GM18858 (cell line): ENCODE data around the gene MAGEB17.
"Not testable (repeated sequence)": the region's sequence is repeated elsewhere in the genome, so short reads cannot be mapped to it uniquely, and the experiment has no call there.

Source experiments
- ATAC-seq: cut with Tn5 transposase; IDR thresholded peaks from one replicate; pipeline ENCODE4 v1.9.1; 2021; ENCODE audit not compliant: unreplicated experiment

The MAGEB17 gene

GRCh38 chrX:16156692-16157331 is 10.5 kb upstream of the MAGEB17 start:
- no peak for ATAC-seq

GRCh38 chrX:16160729-16161128 is 6.6 kb upstream of the MAGEB17 start:
- ATAC-seq = no peak

GRCh38 chrX:16161173-16161572 is 6.1 kb upstream of the MAGEB17 start:
- not testable (repeated sequence) for ATAC-seq

GRCh38 chrX:16162391-16162790 is 4.9 kb upstream of the MAGEB17 start:
- no peak for ATAC-seq

- ATAC-seq = no peak
Measured at GRCh38 chrX:16164748-16165147, 2.5 kb upstream of the MAGEB17 start.

GRCh38 chrX:16171039-16171438 is 3.8 kb downstream of the MAGEB17 start:
- no peak for ATAC-seq

GRCh38 chrX:16171944-16172343 is 4.7 kb downstream of the MAGEB17 start:
- no peak for ATAC-seq

GRCh38 chrX:16172391-16172790 is 5.1 kb downstream of the MAGEB17 start:
- no peak for ATAC-seq

- ATAC-seq = no peak
Measured at GRCh38 chrX:16175329-16176061, 8.2 kb downstream of the MAGEB17 start.

GRCh38 chrX:16177260-16177659 is 10.0 kb downstream of the MAGEB17 start:
- ATAC-seq = no peak

- ATAC-seq = not testable (repeated sequence)
Measured at GRCh38 chrX:16183843-16184242, 16.6 kb downstream of the MAGEB17 start.

GRCh38 chrX:16185725-16186136 is 18.4 kb downstream of the MAGEB17 start:
- ATAC-seq = peak; percentile 97

- ATAC-seq = no peak
Measured at GRCh38 chrX:16186380-16187007, 19.2 kb downstream of the MAGEB17 start.

GRCh38 chrX:16187024-16187760 is 19.9 kb downstream of the MAGEB17 start:
- no peak for ATAC-seq

- ATAC-seq = no peak
Measured at GRCh38 chrX:16188687-16189086, 21.4 kb downstream of the MAGEB17 start.

- no peak for ATAC-seq
Measured at GRCh38 chrX:16191605-16192004, 24.3 kb downstream of the MAGEB17 start.

- ATAC-seq = no peak
Measured at GRCh38 chrX:16196829-16197228, 29.5 kb downstream of the MAGEB17 start.

GRCh38 chrX:16199343-16199742 is 32.1 kb downstream of the MAGEB17 start:
- no peak for ATAC-seq

GRCh38 chrX:16202943-16203342 is 35.7 kb downstream of the MAGEB17 start:
- no peak for ATAC-seq

- no peak for ATAC-seq
Measured at GRCh38 chrX:16204538-16204937, 37.3 kb downstream of the MAGEB17 start.

GRCh38 chrX:16205840-16206239 is 38.6 kb downstream of the MAGEB17 start:
- ATAC-seq = no peak
